Type B pancreatic cell (in vitro differentiated cells): Measurements from ENCODE around the gene BTG4. TPM values are rescaled to one million over a fixed set of nuclear protein-coding genes. Genes with fewer than 3 reads are reported as not detected.
A peak's percentile ranks its signal among the peaks of the same experiment; 100 is the strongest.

ENCODE experiments used
- DNase-seq: peaks from one replicate; pipeline ENCODE4 v3.0.0; 2021; ENCODE audit warnings: mixed read lengths; ENCODE audit not compliant: unreplicated experiment; ENCODE audit errors: extremely low spot score
- H3K27ac Mint-ChIP-seq: 2 replicates; pipeline ENCODE4 v1.8.0; 2021; ENCODE audit warnings: mild to moderate bottlenecking, mixed read lengths
- H3K27me3 Mint-ChIP-seq: 2 replicates; pipeline ENCODE4 v1.8.0; 2021; ENCODE audit warnings: mixed read lengths
- H3K36me3 Mint-ChIP-seq: 2 replicates; pipeline ENCODE4 v1.8.0; 2021; ENCODE audit warnings: mixed read lengths
- H3K4me1 Mint-ChIP-seq: one replicate; pipeline ENCODE4 v1.8.0; 2021; ENCODE audit warnings: mixed read lengths; ENCODE audit not compliant: unreplicated experiment
- H3K4me3 Mint-ChIP-seq: 2 replicates; pipeline ENCODE4 v1.8.0; 2021; ENCODE audit warnings: mild to moderate bottlenecking, mixed read lengths
- H3K9me3 Mint-ChIP-seq: 2 replicates; pipeline ENCODE4 v1.8.0; 2021; ENCODE audit warnings: mixed read lengths
- total RNA-seq: library from RNA; stranded (reverse); gene quantifications from 2 replicates; pipeline ENCODE4 v1.2.1, GENCODE V29; 2021; ENCODE audit warnings: low replicate concordance
- TF ChIP-seq, protein P1 (sequence below): fragments of 200-600 bp; sonication (generic); conservative IDR thresholded peaks from 2 replicates; pipeline ENCODE4 v1.5.0; 2021; ENCODE audit warnings: antibody characterized with exemption, mild to moderate bottlenecking

BTG4 gene
- total RNA-seq, 1 donor from 2014 or later = not detected

DNA sequence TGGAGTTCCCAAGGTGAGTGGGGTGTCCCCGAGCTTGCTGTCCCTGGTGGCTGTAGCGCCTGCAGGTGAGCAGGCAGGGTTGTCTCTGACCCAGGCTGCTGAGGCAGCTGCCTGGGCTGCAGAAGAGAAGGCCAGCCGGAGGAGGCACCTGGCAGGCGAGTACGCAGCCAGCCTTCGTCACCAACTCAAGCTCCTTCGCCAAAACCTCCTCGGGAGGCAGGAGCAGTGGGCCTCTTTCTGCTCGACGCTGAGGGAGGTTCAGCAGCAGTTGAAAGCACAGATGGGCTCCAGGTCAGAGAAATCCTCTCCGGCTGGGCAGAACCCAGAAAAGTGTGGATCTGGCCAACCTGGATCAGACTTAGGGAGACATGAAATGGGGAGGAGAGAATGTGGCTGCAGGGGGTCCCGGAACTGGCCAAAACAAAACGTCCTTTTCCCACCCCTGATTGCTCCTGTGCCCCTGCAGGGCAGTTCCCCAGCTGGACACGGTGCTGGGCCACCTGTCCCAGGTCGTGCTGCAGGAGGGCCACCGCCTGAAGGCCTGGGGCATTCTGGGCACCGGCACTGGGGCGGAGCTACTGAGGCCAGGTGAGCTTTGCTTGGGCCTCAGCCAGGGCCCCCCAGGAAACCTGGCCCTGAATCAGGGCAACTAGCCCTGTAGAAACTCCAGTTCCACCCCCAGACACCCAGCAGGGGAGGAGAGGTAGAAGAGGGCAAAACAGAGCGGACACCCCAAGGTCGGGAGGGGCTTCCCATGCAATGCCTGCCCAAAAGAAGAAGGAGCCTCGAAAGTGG lies 56.7 kb downstream of the BTG4 start:
- Mint-ChIP-seq H3K36me3 (no peaks in the 10 kb centered on the region), H3K4me3 (no peak overlapping the region), H3K27me3 (peaks cover 26% of the 10 kb centered on the region), H3K4me1 (no peaks in the 10 kb centered on the region), H3K9me3 (no peaks in the 10 kb centered on the region), H3K27ac (no peak overlapping the region)
- TF ChIP-seq, protein P1, sequence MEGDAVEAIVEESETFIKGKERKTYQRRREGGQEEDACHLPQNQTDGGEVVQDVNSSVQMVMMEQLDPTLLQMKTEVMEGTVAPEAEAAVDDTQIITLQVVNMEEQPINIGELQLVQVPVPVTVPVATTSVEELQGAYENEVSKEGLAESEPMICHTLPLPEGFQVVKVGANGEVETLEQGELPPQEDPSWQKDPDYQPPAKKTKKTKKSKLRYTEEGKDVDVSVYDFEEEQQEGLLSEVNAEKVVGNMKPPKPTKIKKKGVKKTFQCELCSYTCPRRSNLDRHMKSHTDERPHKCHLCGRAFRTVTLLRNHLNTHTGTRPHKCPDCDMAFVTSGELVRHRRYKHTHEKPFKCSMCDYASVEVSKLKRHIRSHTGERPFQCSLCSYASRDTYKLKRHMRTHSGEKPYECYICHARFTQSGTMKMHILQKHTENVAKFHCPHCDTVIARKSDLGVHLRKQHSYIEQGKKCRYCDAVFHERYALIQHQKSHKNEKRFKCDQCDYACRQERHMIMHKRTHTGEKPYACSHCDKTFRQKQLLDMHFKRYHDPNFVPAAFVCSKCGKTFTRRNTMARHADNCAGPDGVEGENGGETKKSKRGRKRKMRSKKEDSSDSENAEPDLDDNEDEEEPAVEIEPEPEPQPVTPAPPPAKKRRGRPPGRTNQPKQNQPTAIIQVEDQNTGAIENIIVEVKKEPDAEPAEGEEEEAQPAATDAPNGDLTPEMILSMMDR = no peak
- DNase-seq = peak; percentile 62

DNA sequence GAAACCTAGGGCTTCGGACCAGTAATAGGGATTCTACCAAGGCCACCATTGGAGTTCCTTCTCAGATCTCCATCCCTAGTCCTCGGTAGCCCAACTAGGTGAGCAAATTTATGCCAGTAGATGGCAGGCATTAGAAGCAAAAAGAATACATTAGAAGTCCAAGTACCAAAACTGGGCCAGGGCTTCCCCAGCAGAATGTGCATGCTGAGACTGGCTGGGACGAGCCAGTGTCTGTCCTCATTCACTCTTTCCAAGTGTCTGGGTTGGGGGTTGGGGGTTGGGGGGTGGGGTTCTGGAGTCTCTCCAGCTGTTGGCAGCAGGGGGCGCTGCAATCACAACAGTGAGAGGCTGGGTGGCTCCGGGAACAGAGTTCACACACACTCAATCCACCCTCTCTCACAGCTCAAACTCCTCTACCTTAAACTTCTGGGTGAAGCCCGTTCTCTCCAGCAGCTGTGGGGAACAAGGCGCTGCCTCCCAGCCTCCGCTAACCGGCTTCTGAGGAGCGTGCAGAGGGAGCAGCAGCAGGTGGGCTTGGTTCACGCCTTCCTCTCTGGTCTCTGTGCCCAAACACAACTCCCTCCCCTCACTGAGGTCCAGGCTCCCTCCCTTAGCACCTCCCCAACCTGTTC lies 57.5 kb downstream of the BTG4 start:
- peaks cover 23% of the 10 kb centered on the region for H3K27me3 Mint-ChIP-seq
- no peak overlapping the region for H3K27ac Mint-ChIP-seq
- H3K36me3 Mint-ChIP-seq = no peaks in the 10 kb centered on the region
- no peaks in the 10 kb centered on the region for H3K9me3 Mint-ChIP-seq
- no peaks in the 10 kb centered on the region for H3K4me1 Mint-ChIP-seq
- TF ChIP-seq, protein P1 = peak; percentile 75
- no peak overlapping the region for H3K4me3 Mint-ChIP-seq
- peak; percentile 64 for DNase-seq

DNA sequence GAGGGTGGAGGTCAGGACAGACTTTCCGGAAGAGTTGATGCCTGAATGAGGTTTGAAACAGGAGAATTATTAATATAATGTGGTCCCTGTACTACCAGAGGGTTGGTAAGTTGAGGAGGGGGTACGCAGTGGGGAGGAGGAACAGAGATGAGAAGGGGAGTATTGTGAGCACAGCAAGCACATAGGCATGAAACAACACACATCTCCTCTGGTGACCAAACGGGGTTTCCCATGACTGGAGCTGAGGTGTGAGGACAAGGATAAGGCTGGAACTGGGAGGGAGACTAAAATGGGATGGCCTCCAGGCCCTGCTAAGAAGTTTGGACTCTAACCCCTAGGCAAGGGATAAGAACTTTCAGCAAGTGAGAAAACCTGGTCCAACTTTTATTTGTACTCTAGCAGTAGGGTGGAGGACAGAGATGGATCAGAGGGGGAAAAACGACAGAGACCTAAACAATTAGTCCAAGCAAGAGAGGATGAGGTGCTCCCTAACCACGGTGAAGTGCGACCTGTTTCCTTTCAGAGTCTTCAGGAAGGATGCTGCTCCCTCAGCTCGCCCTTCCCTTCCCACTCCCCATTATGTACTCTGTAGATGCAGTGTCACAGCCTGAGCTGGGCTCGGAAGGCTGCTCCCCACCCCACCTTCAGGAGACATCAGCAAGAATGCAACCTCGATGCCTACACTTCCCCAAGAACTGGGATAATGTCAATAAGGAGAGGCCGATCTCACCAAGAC lies 59.2 kb downstream of the BTG4 start:
- TF ChIP-seq, protein P1 = no peak
- Mint-ChIP-seq H3K9me3 (no peaks in the 10 kb centered on the region), H3K4me1 (no peaks in the 10 kb centered on the region), H3K4me3 (no peak overlapping the region), H3K27me3 (peaks cover 14% of the 10 kb centered on the region), H3K36me3 (no peaks in the 10 kb centered on the region), H3K27ac (no peak overlapping the region)
- DNase-seq = no peak

DNA sequence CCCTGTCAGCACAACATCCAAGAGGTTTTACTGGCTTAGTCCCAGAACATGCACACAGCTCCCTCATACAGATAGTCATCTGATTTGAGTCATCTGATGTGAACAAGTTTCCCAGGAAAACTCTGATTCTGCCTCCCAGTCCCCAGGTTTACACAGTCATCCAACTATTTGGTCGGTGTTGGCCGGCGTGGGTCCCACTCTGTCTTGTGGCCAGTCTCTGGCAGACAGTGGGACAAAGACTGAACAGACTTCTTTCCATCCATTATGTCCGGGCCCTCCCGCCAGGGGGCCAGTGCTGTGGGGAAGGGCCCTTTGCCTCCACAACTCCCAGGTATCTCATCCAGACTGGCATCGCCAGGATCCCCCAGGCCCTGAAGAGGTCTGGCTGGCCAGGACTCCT lies 60.0 kb downstream of the BTG4 start:
- Mint-ChIP-seq H3K36me3 (no peaks in the 10 kb centered on the region), H3K27ac (no peak overlapping the region), H3K27me3 (peaks cover 14% of the 10 kb centered on the region), H3K4me3 (no peak overlapping the region), H3K4me1 (no peaks in the 10 kb centered on the region), H3K9me3 (no peaks in the 10 kb centered on the region)
- no peak for DNase-seq
- TF ChIP-seq, protein P1 = no peak

DNA sequence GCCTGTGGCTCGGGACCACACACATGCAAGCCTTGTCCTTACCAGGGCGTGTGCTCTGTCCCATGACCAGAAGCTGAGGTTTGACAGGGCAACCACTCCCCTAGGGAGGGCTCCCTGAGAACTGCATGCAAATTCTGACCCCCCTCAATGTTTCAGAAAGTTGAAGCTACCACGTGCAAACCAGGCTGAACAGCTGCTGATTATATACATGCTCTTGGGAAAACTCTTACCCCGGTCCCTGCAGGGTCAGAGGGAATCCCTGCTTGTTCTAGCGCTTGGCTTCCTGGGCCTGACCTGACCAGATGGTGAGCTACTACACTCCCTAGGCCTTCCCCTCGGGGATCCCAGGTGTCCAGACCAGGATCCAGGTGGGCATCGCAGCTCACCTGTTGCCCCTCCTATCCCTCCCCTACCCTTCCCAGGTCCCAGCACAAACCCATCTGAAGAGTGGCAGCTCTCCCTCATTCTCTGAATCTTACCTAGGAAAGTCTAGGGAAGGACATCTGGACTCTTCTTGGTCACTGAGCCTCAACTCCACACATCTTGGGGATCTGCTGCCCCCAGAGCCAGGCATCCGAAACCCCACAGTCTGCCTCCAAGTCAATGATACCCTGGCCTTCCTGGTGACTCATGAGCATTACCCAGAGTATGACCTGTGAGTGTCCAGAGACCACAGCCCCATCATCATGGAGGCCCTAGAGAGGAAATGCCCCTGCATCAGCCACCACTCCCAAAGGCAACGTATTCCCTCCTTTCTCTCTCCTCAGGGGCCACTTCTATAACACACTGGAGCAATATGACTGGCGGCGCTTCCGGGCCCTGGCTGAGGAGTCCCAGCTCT lies 61.5 kb downstream of the BTG4 start:
- Mint-ChIP-seq H3K27me3 (peaks cover 14% of the 10 kb centered on the region), H3K4me1 (no peaks in the 10 kb centered on the region), H3K27ac (no peak overlapping the region), H3K4me3 (no peak overlapping the region), H3K9me3 (no peaks in the 10 kb centered on the region), H3K36me3 (no peaks in the 10 kb centered on the region)
- TF ChIP-seq, protein P1 = no peak
- no peak for DNase-seq
